Measurements from ENCODE around the gene KIF1B.
A peak's percentile ranks its signal among the peaks of the same experiment; 100 is the strongest.
"Not testable (repeated sequence)": the region's sequence is repeated elsewhere in the genome, so short reads cannot be mapped to it uniquely, and the experiment has no call there.

Gene KIF1B

DNA sequence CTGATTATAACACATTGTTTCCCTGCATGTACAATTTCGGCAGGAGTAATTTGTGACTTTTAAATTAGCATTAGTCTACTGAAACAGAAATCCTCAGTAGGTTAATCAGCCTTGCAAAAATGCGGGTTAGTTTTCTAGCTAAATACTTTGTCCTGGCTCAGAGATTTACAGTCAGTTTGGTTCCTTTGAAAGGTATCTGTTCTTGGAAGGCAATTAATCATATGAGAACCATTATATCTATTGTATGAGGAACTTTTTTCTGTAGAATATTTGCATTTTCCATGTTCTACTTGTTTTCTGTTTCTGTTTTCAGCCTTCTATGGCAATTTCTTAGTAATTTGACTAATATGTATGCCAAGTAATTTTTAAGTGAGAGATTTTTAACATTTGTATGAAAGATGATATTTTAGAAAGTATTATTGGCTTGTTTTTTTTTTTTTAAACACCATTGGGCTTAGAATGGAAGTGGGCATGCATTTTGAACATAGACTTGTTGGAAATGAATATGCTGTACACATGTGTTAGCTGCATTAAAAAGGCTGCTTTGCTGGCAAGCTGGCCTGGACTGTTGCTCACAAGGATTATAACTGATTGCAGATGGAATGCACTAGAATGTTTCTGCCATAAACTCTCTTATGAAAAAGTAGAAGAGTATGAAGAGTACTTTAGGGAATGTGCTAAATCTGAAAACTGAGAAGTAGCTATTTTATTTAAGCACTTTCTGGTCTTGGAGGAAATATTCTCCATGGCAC lies 26.2 kb downstream of the KIF1B start:
- no peak for DNase-seq

DNA sequence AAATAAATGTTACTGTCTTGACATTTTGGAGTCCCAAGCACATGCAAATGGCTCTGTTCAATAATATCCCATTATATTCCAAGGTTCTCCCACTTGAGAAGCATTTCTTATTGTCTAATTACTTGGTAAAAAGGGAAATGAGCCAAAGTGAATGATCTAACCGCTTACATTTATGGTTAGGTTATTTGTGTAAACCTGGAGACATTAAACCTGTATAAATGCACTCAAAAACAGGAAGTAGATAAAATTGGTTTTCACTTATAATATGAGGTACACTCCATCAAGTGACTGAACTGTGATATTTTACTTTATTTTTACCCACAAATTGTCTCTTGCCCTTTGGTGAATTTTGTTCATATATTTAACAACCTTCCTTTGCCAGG lies 26.8 kb downstream of the KIF1B start:
- no peak for DNase-seq

DNA sequence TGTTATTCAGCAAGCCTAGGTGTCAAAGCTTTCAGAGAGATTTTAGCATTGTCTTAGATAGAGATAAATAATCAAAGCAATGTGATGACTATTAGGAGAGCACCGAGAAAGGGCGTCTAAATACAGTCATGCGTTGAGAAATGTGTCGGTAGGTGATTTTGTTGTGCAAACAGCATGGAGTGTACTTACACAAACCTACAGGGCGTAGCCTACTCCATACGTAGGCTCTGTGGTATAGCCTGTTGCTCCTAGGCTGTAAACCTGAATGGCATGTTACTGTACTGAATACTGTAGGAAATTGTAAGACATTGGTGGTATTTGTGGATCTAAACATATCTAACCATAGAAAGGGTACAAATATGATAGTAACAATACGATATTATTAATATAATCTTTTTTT lies 31.8 kb downstream of the KIF1B start:
- DNase-seq: no peak

DNA sequence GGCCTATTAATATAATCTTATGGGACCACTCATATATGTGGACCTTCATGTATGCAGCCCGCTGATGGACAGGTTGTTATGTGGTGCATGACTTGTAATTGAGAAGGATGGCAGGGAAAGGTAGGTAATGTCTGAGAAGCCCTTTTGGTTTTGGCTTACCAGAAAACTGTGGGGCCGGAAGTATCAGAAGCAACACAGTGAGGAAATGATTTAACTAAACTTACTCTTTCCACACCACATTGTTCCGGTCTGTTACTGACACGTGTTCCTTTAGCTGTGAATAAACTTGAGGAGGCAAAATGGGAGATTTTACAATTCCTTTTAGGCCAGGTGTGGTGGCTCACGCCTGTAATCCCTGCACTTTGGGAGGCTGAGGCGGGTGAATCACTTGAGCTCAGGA lies 32.4 kb downstream of the KIF1B start:
- DNase-seq: no peak

DNA sequence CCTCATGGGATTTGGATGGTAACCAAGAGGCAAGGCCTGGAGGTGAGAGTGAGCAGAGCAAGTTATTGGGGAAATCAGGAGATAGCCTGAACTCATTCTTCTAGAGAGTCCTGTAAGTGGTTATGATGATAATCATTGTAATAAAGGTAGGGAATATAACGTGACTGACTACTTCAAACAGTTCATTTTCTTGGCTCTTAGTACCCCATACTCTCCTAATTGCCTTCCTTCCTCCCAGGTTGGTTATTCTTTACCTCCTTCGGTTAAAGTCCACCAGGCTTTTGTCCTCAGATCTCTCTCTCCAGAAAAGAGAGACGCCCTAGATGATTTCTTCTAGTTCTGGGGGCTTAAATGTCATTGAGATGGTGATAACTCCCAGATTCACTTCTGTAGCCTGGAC lies 35.3 kb downstream of the KIF1B start:
- DNase-seq: no peak

DNA sequence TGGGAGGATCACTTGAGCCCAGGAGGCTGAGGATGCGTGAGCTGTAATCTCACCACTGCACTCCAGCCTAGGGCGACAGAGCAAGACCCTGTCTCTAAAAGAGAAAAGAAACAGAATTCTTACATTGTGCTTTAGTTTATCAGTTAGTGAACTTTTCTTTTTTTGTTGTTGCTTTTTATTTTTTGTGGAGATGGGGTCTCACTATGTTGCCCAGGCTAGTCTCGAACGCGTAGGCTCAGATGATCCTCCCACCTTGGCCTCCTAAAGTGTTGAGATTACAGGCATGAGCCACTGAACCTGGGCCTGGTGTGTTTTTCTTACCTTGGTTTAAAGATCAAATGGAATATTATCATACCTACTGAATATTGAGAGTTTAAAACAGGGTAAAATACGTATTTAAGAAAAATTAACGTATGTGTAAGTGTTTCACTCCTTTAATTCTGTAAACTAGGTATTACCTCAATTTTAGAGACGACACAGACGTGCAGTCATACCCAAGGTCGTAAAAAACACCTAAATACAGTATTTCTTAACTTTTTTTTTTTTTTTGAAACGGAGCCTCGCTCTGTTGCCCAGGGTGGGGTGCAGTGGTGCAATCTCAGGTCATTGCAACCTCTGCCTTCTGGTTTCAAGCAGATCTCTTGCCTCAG lies 39.6 kb downstream of the KIF1B start:
- DNase-seq: no peak

DNA sequence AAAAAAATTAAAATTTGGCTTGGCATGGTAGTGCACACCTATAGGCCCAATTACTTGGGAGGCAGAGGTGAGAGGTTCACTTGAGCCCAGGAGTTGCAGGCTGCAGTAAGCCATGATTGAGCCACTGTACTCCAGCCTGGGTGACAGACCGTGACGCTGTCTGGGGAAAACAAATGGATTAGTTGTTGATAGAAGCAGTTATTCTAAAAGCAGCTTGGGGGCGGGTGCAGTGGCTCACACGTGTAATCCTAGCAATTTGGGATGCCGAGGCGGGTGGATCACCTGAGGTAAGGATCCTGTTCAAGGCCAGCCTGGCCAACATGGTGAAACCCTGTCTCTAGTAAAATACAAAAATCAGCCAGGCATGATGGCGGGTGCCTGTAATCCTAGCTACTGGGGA lies 40.3 kb downstream of the KIF1B start:
- no peak for DNase-seq

DNA sequence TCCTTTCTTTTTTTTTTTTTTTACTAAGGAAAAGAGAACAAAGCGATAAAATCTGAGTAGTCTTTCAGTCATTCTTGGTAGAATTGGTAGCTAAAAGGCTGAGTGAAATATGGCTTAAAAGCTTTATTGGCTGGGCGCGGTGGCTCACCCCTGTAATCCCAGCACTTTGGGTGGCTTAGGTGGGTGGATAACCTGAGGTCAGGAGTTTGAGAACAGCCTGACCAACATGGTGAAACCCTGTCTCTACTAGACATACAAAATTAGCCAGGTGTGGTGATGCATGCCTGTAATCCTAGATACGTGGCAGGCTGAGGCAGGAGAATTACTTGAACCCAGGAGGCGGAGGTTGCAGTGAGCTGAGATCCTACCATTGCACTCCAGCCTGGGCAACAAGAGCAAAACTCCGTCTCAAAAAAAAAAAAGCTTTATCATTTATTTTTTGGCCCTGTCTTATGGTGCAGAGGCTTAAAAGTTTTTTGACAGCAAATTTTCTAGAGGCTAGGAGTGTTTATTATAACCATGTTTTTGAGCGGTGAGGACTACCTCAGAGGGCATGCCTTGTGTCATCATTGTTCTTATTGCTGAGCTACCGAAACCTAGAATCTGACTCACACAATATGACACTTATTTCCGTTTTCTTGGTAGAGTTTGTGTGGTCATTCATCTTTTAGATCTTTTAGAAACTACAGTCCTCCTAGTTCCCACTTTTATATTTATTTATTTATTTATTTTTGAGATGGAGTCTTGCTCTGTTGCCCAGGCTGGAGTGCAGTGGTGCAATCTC lies 41.1 kb downstream of the KIF1B start:
- not testable (repeated sequence) for DNase-seq

DNA sequence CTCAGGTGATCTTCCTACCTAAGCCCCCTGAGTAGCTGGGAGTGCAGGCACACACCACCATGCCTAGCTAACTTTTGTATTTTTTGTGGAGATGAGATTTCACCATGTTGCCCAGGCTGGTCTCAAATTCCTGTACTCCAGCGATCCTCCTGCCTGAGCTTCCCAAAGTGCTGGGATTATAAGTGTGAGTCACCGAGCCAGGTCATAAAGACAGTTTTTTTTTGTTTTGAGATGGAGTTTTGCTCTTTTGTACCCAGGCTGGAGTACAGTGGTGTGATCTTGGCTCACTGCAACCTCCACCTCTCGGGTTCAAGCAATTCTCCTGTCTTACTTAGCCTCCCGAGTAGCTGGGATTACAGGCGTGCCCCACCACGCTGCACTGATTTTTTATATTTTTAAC lies 42.1 kb downstream of the KIF1B start:
- no peak for DNase-seq

DNA sequence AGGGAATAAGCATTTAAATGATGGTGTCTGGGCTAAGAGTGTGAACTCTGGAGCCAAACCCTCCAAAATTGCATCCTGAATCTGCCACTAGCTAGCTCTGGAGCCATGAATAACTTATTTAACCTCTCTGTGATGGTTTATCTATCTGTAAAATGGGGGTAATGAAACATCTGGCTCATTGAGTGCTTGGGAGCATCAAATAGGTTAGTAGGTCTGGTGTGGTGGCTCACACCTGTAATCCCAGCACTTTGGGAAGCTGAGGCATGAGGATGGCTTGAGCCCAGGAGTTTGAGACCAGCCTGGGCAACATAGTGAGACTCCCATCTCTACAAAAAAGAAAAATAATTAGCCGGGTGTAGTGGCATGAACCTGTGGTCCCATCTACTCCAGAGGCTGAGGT lies 42.8 kb downstream of the KIF1B start:
- DNase-seq: no peak

DNA sequence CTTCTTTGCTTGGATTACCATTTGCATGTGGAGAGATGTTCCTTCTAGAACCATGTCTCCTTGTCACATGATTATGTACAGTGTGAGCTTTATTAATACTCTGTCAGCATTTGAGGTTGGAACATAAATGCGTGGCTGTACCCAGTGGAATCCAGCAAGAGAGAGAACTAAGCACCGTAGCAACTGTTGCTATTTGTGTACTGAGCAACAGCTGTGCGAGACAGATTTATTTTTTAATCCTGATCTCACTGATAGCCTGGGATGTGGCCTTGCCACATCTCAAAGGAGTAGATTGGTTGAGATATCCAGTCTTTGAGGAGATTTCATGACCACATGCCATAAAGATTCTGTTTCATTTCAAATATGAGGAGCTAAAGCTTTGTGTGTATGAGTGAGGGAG lies 43.4 kb downstream of the KIF1B start:
- peak; percentile 17 for DNase-seq

DNA sequence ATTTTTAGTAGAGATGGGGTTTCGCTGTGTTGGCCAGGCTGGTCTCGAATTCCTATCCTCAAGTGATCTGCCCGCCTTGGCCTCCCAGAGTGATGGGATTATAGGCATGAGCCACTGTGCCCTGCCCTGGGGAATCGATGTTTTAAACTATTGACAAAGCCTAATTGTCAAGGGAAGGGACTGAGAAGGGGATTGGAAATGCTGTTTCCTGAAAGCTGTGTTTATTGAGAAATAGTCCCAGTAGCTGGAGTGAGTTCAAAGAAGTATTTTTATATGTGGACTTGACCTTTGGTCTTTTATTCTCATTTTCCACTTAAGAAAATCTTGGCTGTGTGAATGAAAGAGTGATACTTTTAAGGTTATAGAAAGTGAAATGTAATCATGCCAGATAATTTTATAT lies 47.5 kb downstream of the KIF1B start:
- DNase-seq: no peak

DNA sequence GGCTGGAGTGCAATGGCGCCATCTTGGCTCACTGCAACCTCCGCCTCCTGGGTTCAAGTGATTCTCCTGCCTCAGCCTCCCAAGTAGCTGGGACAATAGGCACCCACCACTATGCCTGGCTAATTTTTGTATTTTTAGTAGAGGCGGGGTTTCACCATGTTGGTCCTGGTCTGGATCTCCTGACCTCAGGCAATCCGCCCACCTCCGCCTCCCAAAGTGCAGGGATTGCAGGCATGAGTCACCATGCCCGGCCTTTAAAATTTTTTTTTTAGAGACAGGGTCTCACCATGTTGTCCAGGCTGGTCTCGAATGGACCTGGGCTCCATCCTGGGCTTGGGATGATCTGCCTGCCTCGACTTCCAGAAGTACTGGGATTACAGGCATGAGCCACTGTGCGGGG lies 49.2 kb downstream of the KIF1B start:
- not testable (repeated sequence) for DNase-seq

DNA sequence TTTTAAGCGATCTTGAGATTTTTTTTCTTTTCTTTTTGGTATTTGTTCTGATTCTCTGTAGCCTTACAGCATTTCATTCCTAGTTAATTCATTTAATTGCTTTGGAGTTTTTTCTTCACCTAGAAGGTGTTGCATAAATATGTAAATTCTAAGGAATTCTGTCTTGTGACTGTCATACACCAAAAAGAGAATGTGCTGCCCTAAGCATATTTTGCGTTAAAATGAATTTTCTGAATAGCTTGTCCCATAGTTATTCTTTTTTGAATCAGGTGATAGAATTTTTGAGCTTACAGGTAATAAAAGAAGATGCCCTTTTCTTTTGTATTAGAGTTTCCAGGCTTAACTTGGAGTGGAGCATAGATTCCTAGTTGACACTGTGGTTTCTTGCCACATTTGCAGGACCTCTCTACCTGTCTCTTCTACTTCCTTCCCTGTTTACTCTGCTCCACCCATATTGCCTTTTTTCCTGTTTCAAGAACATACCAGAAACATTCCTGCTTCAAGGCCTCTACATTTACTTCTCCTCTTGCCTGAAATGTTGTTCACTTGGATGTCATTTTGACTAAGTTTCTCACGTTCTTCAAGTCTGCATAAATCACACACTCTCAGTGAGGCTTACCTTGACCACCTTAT lies 53.2 kb downstream of the KIF1B start:
- DNase-seq: no peak

DNA sequence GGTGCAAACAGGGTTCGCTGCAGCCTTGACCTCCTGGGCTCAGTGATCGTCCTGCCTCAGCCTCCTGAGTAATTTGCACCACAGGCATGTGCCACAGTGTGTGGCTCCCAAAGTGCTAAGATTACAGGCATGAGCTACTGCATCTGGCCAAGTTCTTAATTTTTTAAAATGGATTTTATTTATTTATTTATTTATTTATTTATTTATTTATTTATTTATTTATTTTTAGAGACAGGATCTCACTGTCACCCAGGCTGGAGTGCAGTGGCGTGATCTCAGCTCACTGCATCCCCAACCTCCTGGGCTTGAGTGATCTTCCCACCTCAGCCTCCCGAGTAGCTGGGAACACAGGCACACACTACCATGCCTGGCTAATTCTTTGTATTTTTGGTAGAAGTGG lies 54.7 kb downstream of the KIF1B start:
- no peak for DNase-seq

DNA sequence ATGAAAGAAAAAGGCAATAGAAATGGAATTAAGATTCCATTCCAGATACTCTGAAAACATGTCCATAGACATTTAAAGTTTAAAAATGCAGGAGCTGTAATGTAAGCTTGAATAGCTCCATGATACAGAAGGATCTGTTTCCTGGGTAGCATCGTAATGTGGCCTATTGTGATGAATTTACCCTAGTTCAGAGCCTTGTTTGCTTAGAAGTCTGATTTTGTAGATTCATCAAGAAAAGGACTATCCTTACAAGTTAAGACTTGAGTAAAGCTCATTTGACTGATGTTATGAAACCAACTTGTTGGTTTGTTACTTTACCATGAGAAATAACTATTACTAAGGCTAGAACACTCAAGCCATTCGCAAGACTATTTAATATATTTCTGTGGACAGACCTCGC lies 55.5 kb downstream of the KIF1B start:
- no peak for DNase-seq

DNA sequence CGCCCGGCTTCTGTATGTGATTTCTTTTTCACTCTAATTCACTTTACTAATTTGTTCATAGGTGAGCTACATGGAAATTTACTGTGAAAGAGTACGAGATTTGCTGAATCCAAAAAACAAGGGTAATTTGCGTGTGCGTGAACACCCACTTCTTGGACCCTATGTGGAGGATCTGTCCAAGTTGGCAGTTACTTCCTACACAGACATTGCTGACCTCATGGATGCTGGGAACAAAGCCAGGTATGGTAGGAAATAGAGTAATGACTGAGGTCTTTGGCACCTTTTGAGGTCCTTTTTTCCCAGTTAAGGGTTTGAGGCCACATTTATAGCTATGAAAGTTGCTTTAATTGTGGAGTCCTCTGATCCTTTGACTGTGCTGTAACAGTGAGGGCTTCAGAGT lies 56.9 kb downstream of the KIF1B start:
- peak; percentile 3 for DNase-seq

DNA sequence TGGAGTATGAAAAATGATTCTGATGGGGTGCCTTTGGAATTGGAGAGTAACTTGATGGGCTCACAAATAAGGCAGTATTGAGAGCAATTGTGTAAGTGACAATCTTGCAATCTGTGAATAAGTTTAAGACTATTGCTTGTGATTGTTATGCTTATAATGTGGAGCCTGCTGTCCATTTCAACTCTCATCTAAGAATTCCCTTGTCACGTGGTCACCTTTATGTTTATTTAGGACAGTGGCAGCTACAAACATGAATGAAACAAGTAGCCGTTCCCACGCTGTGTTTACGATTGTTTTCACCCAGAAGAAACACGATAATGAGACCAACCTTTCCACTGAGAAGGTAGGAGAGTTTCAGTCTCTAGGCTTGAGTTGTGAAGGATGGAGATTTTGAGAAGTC lies 57.6 kb downstream of the KIF1B start:
- DNase-seq: no peak

DNA sequence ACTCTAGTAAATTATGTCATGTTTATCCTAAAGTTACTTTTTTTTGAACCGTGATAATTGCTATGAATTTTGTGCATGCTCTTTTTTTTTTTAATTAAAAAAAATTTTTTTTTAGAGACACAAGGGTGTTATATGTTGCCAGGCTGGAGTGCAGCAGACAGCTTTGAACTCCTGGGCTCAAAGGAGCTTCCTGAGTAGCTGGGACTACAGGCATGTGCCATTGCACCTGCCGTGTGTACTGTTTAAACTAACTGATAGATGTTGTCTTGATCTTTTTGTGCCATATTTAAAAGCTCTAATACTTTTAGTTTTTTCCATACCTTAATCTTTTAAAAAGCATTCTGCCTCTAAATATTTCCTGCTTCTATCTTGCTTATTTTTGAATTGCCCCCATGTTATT lies 60.7 kb downstream of the KIF1B start:
- no peak for DNase-seq

DNA sequence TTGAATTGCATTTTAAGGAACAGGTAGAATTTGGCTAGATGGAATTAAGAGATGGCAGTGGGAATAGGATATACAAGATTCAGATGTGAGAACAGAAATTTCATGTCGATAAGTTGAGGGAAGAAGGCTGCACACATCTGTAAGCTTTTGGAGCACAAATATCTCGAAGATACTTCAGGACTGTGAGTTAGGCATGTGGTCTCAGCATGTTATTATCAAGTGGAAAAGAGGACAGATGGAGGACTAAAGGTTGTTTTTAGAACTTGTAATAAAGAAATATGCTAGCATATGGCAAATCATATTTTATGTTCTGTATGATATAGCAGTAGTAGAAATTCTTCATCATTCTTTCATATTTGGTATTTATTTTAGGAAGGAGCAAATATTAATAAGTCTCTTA lies 61.5 kb downstream of the KIF1B start:
- DNase-seq: no peak

DNA sequence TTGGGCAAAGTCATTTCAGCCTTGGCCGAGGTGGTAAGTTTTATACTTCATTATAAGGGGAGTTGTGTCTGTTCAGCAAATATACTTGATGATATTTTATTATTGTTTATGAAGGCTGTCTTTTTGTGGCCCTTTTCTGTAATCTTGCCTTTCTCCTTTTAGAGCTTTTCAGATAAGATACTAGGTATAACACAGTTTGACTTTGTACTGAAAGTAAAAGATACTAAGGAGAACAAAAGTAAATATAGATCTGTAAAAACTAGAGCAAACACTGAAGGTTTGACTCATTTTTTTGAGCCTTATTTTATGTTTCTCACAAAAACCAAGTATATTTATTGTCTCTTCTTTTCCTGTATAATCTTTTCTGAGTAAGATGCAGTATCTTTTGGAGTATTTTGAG lies 61.9 kb downstream of the KIF1B start:
- DNase-seq: no peak

DNA sequence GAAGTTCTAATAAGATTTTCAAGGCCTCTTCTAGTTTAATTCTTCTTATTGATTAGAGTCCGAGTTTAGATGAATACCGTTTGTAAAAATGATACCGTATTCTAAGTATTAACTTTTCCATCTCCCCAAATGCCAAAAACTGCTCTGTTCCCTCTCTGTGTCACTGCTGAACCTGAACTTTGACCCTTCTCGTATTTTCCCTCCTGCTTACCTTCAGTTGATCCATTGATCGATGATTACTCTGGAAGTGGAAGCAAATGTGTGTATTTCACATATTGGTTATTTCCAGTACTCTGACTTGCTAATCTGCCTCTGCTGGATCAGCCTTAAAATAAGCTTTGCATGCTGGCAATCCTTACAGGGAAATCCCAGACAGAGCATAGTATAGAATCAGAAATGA lies 68.5 kb downstream of the KIF1B start:
- DNase-seq: no peak

DNA sequence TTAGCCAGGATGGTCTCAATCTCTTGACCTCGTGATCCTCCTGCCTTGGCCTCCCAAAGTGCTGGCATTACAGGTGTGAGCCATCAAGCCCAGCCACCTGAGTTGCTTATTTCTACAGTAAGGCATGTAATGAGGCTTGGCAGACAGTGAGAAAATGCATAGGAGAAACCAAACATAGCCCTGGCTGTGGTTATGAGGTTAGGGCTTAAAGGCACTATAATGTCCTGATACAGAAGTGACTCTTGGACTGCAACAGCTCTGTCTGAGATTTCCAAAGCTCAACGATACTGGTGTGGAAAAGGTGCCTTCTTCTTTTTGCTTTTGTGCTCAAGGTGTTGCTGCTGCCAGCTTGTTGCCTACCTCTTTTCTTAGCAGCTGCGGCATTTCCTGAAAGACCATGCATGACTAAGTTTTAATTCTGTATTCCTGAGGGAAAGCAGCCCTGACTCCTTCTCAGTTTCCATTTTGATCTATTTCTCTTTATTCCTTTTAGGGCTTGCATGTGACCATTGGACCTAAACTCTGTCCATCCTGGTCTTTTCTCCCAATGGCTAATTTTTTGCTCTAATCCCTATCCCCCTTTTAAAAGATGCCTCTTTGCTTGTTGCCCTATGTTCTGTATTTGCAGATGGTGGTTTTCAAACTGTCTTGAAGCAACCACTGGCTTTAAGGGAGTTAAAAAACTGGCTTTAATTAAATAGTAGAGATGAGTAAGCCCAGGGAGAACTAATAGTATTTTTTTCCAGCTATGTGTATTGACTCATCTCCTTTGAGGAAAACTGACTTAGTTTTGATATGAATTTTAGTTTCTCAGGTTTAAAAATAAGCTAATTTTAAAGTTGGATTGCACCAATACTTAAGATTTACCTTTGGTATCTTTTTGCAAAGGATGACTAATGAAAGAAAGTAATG lies 70.3 kb downstream of the KIF1B start:
- no peak for DNase-seq

All from retina (tissue), 1 donor.